GM21619 (cell line): ENCODE data around the gene PRICKLE2.

ENCODE experiments used
- ATAC-seq: cut with Tn5 transposase; IDR thresholded peaks from one replicate; pipeline ENCODE4 v1.9.1; 2021; ENCODE audit not compliant: unreplicated experiment

PRICKLE2 gene

DNA sequence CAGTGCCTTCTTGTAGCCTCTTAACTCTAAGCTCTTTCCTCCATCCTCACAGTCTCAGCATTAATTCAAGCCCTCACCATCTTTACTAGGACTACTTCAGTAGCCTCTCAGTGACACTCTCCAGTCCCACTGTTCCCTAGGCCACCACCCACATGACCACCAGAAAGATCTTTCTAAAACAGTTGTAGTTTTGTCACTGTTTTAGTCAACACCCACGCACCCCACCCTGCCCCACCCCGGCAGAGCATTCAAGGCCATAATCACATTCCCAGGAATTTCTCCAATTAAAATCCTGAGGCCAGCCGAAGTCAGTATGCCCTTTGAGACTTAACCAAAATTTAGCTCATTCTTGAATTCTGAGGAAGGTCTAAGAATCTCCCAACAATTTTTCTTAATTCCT lies 170.8 kb downstream of the PRICKLE2 start:
- ATAC-seq = no peak

DNA sequence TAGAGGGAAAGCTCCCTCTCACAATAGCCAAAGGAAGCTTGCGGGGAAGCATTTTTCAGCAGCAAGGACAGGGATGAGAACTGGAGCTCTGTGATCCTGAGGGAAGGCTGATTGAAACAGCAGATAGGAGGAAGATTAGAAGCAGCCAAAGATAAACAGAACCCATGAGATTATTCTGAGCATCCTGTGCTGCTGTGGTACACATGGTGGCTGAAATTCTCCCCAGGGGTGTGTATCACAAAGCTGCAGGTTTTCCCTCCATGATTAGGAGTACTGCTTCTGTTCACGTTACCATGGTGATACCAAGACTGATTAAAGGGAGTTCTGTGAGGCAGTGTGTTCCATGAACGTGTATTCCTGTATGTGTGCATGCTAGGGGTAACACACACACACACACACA lies 171.7 kb downstream of the PRICKLE2 start:
- ATAC-seq = no peak

DNA sequence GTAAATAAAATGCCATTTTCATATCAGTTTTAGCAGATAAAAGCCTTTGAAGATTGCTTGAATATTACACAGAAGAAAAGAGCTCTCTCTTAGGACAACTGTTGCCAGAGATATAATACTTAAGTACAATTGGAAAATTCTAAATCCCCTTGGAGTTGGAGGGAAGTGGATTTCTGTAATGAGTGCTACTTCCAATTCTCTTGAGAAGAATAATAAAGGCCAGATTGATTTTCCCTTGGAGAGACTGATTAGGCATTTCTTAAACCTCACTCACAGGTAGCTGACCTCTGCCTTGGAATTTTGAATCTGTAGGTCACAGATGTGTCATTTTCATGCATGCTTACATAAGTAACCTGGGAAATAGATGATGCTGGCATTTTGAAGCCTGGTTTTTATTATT lies 172.1 kb downstream of the PRICKLE2 start:
- no peak for ATAC-seq

DNA sequence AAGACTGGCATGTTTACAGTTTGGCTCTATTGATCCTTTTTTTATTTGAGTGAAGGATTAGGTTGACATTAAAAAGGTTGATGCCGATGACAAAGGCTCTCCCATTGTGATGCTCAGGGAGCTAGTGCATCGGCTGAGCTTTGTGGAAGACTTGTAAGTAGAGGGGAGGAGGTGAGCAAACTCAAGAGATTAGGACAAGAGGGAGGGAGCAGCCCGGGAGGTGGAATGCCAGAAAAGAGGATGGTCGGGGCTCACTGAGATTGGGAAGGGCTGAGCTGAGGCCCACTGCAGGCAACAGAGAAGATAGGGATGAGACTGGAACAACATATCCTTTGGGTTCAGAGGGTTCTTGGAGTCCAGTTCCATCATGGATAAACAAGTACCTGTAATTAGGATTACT lies 175.4 kb downstream of the PRICKLE2 start:
- ATAC-seq = no peak

DNA sequence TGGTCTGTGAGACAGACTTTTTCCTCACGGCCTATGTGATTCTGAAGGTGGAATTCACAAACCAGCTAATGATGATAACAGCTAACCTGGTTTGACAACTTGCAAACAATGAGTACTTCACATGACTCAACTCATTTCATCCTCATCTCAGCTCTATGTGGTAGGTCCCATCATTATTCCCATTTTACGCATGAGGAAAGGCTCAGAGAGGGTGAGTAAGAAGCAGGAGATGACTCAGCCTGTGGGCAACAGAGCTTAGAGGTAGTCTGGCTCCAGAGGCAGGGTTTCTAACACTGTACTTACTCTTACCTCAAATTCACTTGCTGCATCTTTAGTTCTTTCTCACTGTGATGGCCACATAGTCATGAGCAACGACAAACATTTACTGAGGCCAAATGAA lies 176.1 kb downstream of the PRICKLE2 start:
- no peak for ATAC-seq

DNA sequence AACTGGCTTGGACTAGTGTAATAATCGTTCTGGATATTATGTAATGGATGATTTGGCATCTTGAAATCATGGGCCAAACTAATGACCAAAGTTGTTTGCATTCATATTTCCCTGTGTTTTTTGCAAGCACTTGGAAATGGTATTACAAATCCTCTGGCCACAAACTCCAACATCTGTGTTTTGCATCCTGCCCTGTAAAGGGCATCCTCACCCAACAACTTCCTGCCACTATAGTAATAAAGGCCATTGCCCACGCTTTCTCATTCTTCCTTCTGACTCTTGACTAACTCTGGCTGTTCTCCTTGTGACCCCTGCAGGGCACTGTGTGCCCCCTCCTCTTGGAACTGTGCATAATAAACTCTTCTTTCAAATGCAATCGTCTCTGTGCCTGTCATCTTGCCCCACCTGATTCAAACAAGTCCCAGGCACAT lies 176.6 kb downstream of the PRICKLE2 start:
- ATAC-seq = no peak

DNA sequence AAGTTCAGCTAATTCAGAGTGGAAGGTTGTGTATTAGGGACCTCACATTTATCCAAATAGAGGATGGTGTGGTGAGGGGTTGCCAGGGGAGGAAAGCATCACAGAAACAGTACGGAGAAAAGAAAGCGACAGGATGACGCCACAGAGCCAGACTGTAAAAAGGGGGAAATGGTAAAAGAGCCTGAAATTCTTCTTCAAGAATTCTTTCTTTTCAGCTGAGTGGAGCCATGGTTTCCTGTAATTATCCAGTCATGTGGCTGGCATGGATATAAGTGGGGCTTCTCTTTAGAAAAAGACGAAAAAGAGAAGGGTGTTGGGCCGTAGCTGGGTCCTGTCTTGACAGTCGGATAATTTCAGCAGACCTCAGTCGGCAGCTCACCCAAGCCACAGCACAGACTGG lies 177.5 kb downstream of the PRICKLE2 start:
- ATAC-seq = no peak

DNA sequence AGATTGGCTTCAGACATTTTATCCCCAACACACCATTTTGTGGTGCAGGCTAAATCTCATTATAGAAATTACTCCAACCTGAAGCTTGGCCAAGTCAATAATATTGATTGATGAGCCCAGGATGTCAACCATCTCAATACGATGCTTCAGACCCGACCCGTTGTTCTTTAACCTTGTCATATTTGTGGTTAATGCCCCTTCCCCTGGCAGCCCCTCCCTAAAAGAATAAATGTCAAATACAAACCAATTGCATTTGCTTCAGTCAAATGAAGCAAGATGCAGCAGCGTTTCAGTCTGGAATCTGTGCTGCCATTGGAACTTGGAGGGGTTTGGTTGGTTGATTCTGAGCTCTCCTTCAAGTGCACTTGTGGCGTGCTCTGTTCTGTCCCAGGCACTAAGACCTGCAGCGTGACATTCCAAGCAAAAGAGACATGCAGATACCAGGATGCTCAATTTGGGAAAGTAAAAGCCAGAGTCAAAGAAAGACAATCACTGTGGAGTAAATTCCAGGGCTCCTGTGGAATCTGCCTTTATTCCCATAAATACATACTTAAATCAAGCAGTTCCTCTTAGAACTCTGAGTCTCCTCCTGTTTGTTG lies 178.2 kb downstream of the PRICKLE2 start:
- ATAC-seq = no peak

DNA sequence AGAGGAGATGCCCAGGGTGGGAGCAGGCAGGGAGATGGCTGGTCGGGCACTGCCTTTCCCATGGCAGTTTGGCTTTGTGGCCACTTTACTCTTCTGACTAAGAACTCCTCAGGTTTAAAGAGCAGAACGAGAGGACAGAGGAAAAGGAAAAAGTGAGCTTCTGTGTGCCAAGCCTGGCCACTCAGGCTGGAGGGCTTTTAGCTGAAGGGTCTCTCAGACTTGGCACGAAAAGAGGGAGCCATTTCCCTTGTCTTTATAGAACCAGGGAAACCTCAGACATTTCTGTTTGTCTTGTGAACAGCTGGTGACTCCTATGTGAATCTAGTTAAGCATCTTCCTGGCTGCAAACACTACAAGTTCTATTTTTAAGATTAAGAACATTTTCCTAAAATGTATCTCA lies 178.7 kb downstream of the PRICKLE2 start:
- ATAC-seq = no peak

DNA sequence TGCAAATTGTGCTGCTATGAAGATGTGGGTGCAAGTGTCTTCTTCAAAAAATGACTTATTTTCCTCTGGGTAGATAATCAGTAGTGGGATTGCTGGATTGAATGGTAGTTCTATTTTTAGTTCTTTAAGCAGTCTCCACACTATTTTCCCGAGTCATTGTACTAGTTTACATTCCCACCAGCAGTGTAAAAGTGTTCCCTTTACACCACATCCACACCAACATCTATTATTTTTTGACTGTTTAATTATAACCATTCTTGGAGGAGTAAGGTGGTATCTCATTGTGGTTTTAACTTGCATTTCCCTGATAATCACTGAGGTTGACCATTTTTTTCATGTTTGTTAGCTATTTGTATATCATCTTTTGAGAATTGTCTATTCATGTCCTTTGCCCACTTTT lies 182.3 kb downstream of the PRICKLE2 start:
- no peak for ATAC-seq
